Measurements from ENCODE around the gene WDR83. TPM values are rescaled to one million over a fixed set of nuclear protein-coding genes. Genes with fewer than 3 reads are reported as not detected.
A peak's percentile ranks its signal among the peaks of the same experiment; 100 is the strongest.
"Not testable (repeated sequence)": the region's sequence is repeated elsewhere in the genome, so short reads cannot be mapped to it uniquely, and the experiment has no call there.

Gene WDR83
- total RNA-seq, 1 donor from 2014 or later: 12.0 TPM

GRCh38 chr19:12641456-12641855 is 25.2 kb upstream of the WDR83 start:
- Histone ChIP-seq H3K27me3 (no peaks in the 10 kb centered on the region), H3K4me3 (no peak overlapping the region), H3K9me3 (no peaks in the 10 kb centered on the region), H3K27ac (no peak overlapping the region), H3K36me3 (no peaks in the 10 kb centered on the region), H3K4me1 (peaks cover 0 to 7% of the 10 kb centered on the region in 2 donors)
- no peak for TF ChIP-seq CTCF (IDR thresholded peaks at IDR 0.05)
- intact Hi-C loops (cut with DNase I): no loop called here
- no peak for DNase-seq (ENCODE audit: low spot score in 2 of 2)

- no peak for TF ChIP-seq CTCF (IDR thresholded peaks at IDR 0.05)
- Histone ChIP-seq H3K4me3 (no peak overlapping the region), H3K36me3 (no peaks in the 10 kb centered on the region)
These were observed 24.1 kb upstream of the WDR83 start for GRCh38 chr19:12642506-12642905.

GRCh38 chr19:12643716-12644115 is 22.9 kb upstream of the WDR83 start:
- DNase-seq (ENCODE audit: low spot score in 2 of 2); H3K36me3 ChIP-seq; H3K27ac ChIP-seq; H3K4me3 ChIP-seq; H3K9me3 ChIP-seq; intact Hi-C loops (cut with DNase I); H3K27me3 ChIP-seq: not testable (repeated sequence)
- peaks cover 6 to 20% of the 10 kb centered on the region in 2 donors for H3K4me1 ChIP-seq

More at GRCh38 chr19:12642506-12642905, 24.1 kb upstream of the WDR83 start:
- intact Hi-C loops (cut with DNase I): no loop called here
- no peaks in the 10 kb centered on the region for H3K27me3 ChIP-seq
- H3K9me3 ChIP-seq: no peaks in the 10 kb centered on the region
- no peak overlapping the region for H3K27ac ChIP-seq
- no peak for DNase-seq (ENCODE audit: low spot score in 2 of 2)
- peaks cover 0 to 7% of the 10 kb centered on the region in 2 donors for H3K4me1 ChIP-seq

GRCh38 chr19:12646551-12646950 is 20.1 kb upstream of the WDR83 start:
- Histone ChIP-seq H3K4me1 (peaks cover 6 to 13% of the 10 kb centered on the region in 2 donors), H3K36me3 (peaks cover 0 to 6% of the 10 kb centered on the region in 2 donors), H3K9me3 (no peaks in the 10 kb centered on the region), H3K4me3 (no peak overlapping the region), H3K27ac (no peak overlapping the region), H3K27me3 (no peaks in the 10 kb centered on the region)
- no peak for DNase-seq (ENCODE audit: low spot score in 2 of 2)
- intact Hi-C loops (cut with DNase I): no loop called here
- no peak for TF ChIP-seq CTCF (IDR thresholded peaks at IDR 0.05)

- intact Hi-C loops (cut with DNase I): no loop called here
- H3K9me3 ChIP-seq: no peaks in the 10 kb centered on the region
- peaks cover 6 to 13% of the 10 kb centered on the region in 2 donors for H3K4me1 ChIP-seq
- DNase-seq (ENCODE audit: low spot score in 2 of 2): no peak
- H3K27ac ChIP-seq: no peak overlapping the region
- H3K27me3 ChIP-seq: no peaks in the 10 kb centered on the region
- peaks cover 0 to 11% of the 10 kb centered on the region in 2 donors for H3K36me3 ChIP-seq
- no peak for TF ChIP-seq CTCF (IDR thresholded peaks at IDR 0.05)
- H3K4me3 ChIP-seq: no peak overlapping the region
These were observed 19.6 kb upstream of the WDR83 start for GRCh38 chr19:12647047-12647446.

- no peaks in the 10 kb centered on the region for H3K27me3 ChIP-seq
- H3K9me3 ChIP-seq: no peaks in the 10 kb centered on the region
- peaks cover 0 to 15% of the 10 kb centered on the region in 2 donors for H3K36me3 ChIP-seq
- no peak for TF ChIP-seq CTCF (IDR thresholded peaks at IDR 0.05)
- no peak overlapping the region for H3K27ac ChIP-seq
- peaks cover 6 to 13% of the 10 kb centered on the region in 2 donors for H3K4me1 ChIP-seq
- intact Hi-C loops (cut with DNase I): no loop called here
- DNase-seq (ENCODE audit: low spot score in 2 of 2): no peak
- peak overlapping the region; percentile 40 to 55 for H3K4me3 ChIP-seq
These were observed 19.0 kb upstream of the WDR83 start for GRCh38 chr19:12647490-12648071.
